ENCODE data around the gene KRT3. TPM values are rescaled to one million over a fixed set of nuclear protein-coding genes. Genes with fewer than 3 reads are reported as not detected.

Gene KRT3
- total RNA-seq, 1 experiment from 2014 or later = not detected

GRCh38 chr12:52781399-52782082 lies 14.4 kb downstream of the KRT3 start:
- no peak overlapping the region for H3K4me2 ChIP-seq (ENCODE audit: low read length)
- no peak overlapping the region for H3K4me3 ChIP-seq (replicated peaks in 1 of 2; ENCODE audit: low read depth in 1 of 2, low read length in 2 of 2)
- H3K79me2 ChIP-seq (ENCODE audit: insufficient read depth, low read length) = no peaks in the 10 kb centered on the region
- no peaks in the 10 kb centered on the region for H4K20me1 ChIP-seq (ENCODE audit: insufficient read depth)
- no peak for DNase-seq (ENCODE audit: low read depth, low spot score)
- no TSS peak for BruUV-seq (replicated peaks)
- H3K4me1 ChIP-seq (ENCODE audit: control insufficient read depth in 1 of 2, insufficient read depth in 2 of 2, low read length in 2 of 2) = no peaks in the 10 kb centered on the region
- H3K36me3 ChIP-seq (ENCODE audit: control insufficient read depth in 1 of 2, insufficient read depth in 2 of 2, low read length in 2 of 2) = no peaks in the 10 kb centered on the region
- H3K27ac ChIP-seq (ENCODE audit: low read depth, low read length) = no peak overlapping the region
- peaks cover 35% of the 10 kb centered on the region for H3K27me3 ChIP-seq (ENCODE audit: insufficient read depth, low read length)
- no peak overlapping the region for H2AFZ ChIP-seq (ENCODE audit: low read depth, low read length, poor library complexity, severe bottlenecking)
- POLR2A ChIA-PET = no interaction called here
- H3K9me3 ChIP-seq (ENCODE audit: control insufficient read depth in 1 of 2, insufficient read depth in 1 of 2, low read depth in 1 of 2, low read length in 2 of 2) = no peaks in the 10 kb centered on the region
- H3K9me2 ChIP-seq (ENCODE audit: insufficient read depth) = no peaks in the 10 kb centered on the region
- no peak overlapping the region for H3K9ac ChIP-seq (ENCODE audit: low read length)
- TF ChIP-seq SRF (IDR thresholded peaks at IDR 0.05; ENCODE audit: low read depth) (no peak), RAD21 (IDR thresholded peaks at IDR 0.05; ENCODE audit: low read depth) (no peak), EZH2phosphoT487 (IDR thresholded peaks at IDR 0.05; ENCODE audit: borderline replicate concordance) (no peak), TCF7L2 (IDR thresholded peaks at IDR 0.05; ENCODE audit: borderline replicate concordance, extremely low read depth, insufficient read depth, insufficient read length) (no peak), FOSL1 (IDR thresholded peaks at IDR 0.05; ENCODE audit: low read depth) (no peak), ZNF274 (IDR thresholded peaks at IDR 0.05; ENCODE audit: low read depth, low read length) (no peak), SIN3A (IDR thresholded peaks at IDR 0.05; ENCODE audit: low read depth) (no peak), ELF1 (IDR thresholded peaks at IDR 0.05; ENCODE audit: borderline replicate concordance, low read depth) (no peak), EGR1 (IDR thresholded peaks at IDR 0.05; ENCODE audit: low read depth) (no peak), ATF3 (IDR thresholded peaks at IDR 0.05) (no peak), CBX3 (IDR thresholded peaks at IDR 0.05; ENCODE audit: low read depth) (no peak), POLR2AphosphoS5 (IDR thresholded peaks at IDR 0.05; ENCODE audit: low read depth, low read length) (no peak), ZFX (IDR thresholded peaks at IDR 0.05) (no peak), JUND (IDR thresholded peaks at IDR 0.05) (no peak), CEBPB (IDR thresholded peaks at IDR 0.05; ENCODE audit: low read depth) (no peak), YY1 (IDR thresholded peaks at IDR 0.05; ENCODE audit: extremely low read depth, insufficient replicate concordance, low read depth, low read length) (no peak), POLR2A (IDR thresholded peaks at IDR 0.05; ENCODE audit: borderline replicate concordance, extremely low read depth, insufficient read depth, insufficient read length) (no peak)
- TF ChIP-seq, protein P1, sequence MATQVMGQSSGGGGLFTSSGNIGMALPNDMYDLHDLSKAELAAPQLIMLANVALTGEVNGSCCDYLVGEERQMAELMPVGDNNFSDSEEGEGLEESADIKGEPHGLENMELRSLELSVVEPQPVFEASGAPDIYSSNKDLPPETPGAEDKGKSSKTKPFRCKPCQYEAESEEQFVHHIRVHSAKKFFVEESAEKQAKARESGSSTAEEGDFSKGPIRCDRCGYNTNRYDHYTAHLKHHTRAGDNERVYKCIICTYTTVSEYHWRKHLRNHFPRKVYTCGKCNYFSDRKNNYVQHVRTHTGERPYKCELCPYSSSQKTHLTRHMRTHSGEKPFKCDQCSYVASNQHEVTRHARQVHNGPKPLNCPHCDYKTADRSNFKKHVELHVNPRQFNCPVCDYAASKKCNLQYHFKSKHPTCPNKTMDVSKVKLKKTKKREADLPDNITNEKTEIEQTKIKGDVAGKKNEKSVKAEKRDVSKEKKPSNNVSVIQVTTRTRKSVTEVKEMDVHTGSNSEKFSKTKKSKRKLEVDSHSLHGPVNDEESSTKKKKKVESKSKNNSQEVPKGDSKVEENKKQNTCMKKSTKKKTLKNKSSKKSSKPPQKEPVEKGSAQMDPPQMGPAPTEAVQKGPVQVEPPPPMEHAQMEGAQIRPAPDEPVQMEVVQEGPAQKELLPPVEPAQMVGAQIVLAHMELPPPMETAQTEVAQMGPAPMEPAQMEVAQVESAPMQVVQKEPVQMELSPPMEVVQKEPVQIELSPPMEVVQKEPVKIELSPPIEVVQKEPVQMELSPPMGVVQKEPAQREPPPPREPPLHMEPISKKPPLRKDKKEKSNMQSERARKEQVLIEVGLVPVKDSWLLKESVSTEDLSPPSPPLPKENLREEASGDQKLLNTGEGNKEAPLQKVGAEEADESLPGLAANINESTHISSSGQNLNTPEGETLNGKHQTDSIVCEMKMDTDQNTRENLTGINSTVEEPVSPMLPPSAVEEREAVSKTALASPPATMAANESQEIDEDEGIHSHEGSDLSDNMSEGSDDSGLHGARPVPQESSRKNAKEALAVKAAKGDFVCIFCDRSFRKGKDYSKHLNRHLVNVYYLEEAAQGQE (IDR thresholded peaks at IDR 0.05; ENCODE audit: low read depth) = no peak
- TF ChIP-seq, protein P2, sequence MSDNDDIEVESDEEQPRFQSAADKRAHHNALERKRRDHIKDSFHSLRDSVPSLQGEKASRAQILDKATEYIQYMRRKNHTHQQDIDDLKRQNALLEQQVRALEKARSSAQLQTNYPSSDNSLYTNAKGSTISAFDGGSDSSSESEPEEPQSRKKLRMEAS (IDR thresholded peaks at IDR 0.05) = no peak
- TF ChIP-seq, protein P3, sequence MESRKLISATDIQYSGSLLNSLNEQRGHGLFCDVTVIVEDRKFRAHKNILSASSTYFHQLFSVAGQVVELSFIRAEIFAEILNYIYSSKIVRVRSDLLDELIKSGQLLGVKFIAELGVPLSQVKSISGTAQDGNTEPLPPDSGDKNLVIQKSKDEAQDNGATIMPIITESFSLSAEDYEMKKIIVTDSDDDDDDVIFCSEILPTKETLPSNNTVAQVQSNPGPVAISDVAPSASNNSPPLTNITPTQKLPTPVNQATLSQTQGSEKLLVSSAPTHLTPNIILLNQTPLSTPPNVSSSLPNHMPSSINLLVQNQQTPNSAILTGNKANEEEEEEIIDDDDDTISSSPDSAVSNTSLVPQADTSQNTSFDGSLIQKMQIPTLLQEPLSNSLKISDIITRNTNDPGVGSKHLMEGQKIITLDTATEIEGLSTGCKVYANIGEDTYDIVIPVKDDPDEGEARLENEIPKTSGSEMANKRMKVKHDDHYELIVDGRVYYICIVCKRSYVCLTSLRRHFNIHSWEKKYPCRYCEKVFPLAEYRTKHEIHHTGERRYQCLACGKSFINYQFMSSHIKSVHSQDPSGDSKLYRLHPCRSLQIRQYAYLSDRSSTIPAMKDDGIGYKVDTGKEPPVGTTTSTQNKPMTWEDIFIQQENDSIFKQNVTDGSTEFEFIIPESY (IDR thresholded peaks at IDR 0.05; ENCODE audit: extremely low read depth, insufficient replicate concordance, low read length) = no peak
- no peak for ATAC-seq
- RAD21 ChIA-PET (ENCODE audit: low non-redundant PET in 1 of 2, low total read pairs in 2 of 2, uncharacterized antibody in 2 of 2, unreplicated experiment in 2 of 2) = no interaction called here
- CTCF ChIA-PET = no interaction called here
- intact Hi-C loops (cut with micrococcal nuclease) = no loop called here

Data from HCT116 (cell line).